HG02678 (cell line): Measurements from ENCODE around the gene FOSB.
A peak's percentile ranks its signal among the peaks of the same experiment; 100 is the strongest.

Source experiments
- ATAC-seq: cut with Tn5 transposase; IDR thresholded peaks from one replicate; pipeline ENCODE4 v1.9.1; 2021; ENCODE audit warnings: mild to moderate bottlenecking, moderate library complexity; ENCODE audit not compliant: unreplicated experiment

The FOSB gene

GRCh38 chr19:45522010-45522941, 54.5 kb downstream of the FOSB start:
- ATAC-seq: no peak

- ATAC-seq: peak; percentile 75
Measured at GRCh38 chr19:45523642-45524256, 56.0 kb downstream of the FOSB start.

- ATAC-seq: no peak
Measured at GRCh38 chr19:45524575-45525129, 56.9 kb downstream of the FOSB start.
